Neuronal stem cell (in vitro differentiated cells): ENCODE data around the gene TMPRSS6. TPM values are rescaled to one million over a fixed set of nuclear protein-coding genes. Genes with fewer than 3 reads are reported as not detected.

Source experiments
- DNase-seq: peaks from one replicate; pipeline ENCODE4 v3.0.0-alpha.2; 2013; ENCODE audit warnings: low spot score
- H2AFZ ChIP-seq: one replicate; pipeline ENCODE4 v1.6.1; 2013; ENCODE audit warnings: mild to moderate bottlenecking, low read length, inconsistent platforms
- H2AK5ac ChIP-seq: 2 replicates; pipeline ENCODE4 v1.6.1; 2013; ENCODE audit warnings: low read depth, mild to moderate bottlenecking, inconsistent platforms, low read length, moderate library complexity, mixed read lengths
- H2BK120ac ChIP-seq: 2 replicates; pipeline ENCODE4 v1.6.1; 2013; ENCODE audit warnings: low read depth, mild to moderate bottlenecking, inconsistent platforms, low read length, moderate library complexity, mixed read lengths
- H2BK12ac ChIP-seq: one replicate; pipeline ENCODE4 v1.6.1; 2013; ENCODE audit warnings: low read length, inconsistent platforms
- H2BK15ac ChIP-seq: 2 replicates; pipeline ENCODE4 v1.6.1; 2013; ENCODE audit warnings: mild to moderate bottlenecking, low read length, inconsistent platforms, mixed read lengths
- H2BK5ac ChIP-seq: one replicate; pipeline ENCODE4 v1.6.1; 2013; ENCODE audit warnings: inconsistent platforms, mild to moderate bottlenecking, low read length, moderate library complexity
- H3K14ac ChIP-seq: one replicate; pipeline ENCODE4 v1.6.1; 2013; ENCODE audit warnings: low read length, inconsistent platforms
- H3K18ac ChIP-seq: 2 replicates; pipeline ENCODE4 v1.6.1; 2013; ENCODE audit warnings: low read length, inconsistent platforms
- H3K23ac ChIP-seq: 2 replicates; pipeline ENCODE4 v1.6.1; 2013; ENCODE audit warnings: low read depth, mild to moderate bottlenecking, mixed read lengths, low read length, inconsistent platforms; ENCODE audit not compliant: poor library complexity
- H3K27ac ChIP-seq: replicated peaks from 3 replicates; pipeline ENCODE4 v1.5.1; 2013; ENCODE audit warnings: low read length, inconsistent platforms
- H3K27me3 ChIP-seq, 3 experiments: 2 replicates each; pipeline ENCODE4 v1.6.1; 2013; ENCODE audit warnings: low read length in 3 of 3, mild to moderate bottlenecking in 2 of 3, inconsistent platforms in 1 of 3, low read depth in 1 of 3, mixed read lengths in 1 of 3, moderate library complexity in 1 of 3; ENCODE audit not compliant: control insufficient read depth in 3 of 3, insufficient read depth in 3 of 3
- H3K36me3 ChIP-seq, 2 donors: replicated peaks in 1 of 2; 2 replicates each; pipeline ENCODE4 v1.6.1; 2013; ENCODE audit warnings: low read length in 2 of 2; ENCODE audit not compliant: control insufficient read depth in 2 of 2, insufficient read depth in 2 of 2
- H3K4ac ChIP-seq: 2 replicates; pipeline ENCODE4 v1.6.1; 2013; ENCODE audit warnings: inconsistent platforms, mild to moderate bottlenecking, low read length, moderate library complexity
- H3K4me1 ChIP-seq, 2 donors: 1 replicate in 1 of 2; 2 replicates in 1 of 2; pipeline ENCODE4 v1.6.1; 2013; ENCODE audit warnings: low read length in 2 of 2, low read depth in 1 of 2; ENCODE audit not compliant: control insufficient read depth in 2 of 2, insufficient read depth in 1 of 2
- H3K4me2 ChIP-seq: one replicate; pipeline ENCODE4 v1.6.1; 2013; ENCODE audit warnings: mild to moderate bottlenecking, low read length, inconsistent platforms; ENCODE audit not compliant: insufficient read depth, poor library complexity, severe bottlenecking
- H3K4me3 ChIP-seq, 2 donors: 2 replicates each; pipeline ENCODE4 v1.5.1; 2013; ENCODE audit warnings: low read length in 2 of 2, mild to moderate bottlenecking in 2 of 2, inconsistent platforms in 1 of 2, moderate library complexity in 1 of 2
- H3K79me1 ChIP-seq: one replicate; pipeline ENCODE4 v1.6.1; 2013; ENCODE audit warnings: low read depth, mild to moderate bottlenecking, inconsistent platforms, low read length, moderate library complexity
- H3K9ac ChIP-seq: one replicate; pipeline ENCODE4 v1.6.1; 2013; ENCODE audit warnings: mild to moderate bottlenecking, low read depth, low read length, inconsistent platforms; ENCODE audit not compliant: poor library complexity
- H3K9me3 ChIP-seq, 2 donors: replicated peaks in 1 of 2; 2 replicates each; pipeline versions ENCODE3 to v1.6.1; 2013; ENCODE audit warnings: low read length in 2 of 2, mild to moderate bottlenecking in 2 of 2, inconsistent platforms in 1 of 2, low read depth in 1 of 2, mixed read lengths in 1 of 2, moderate library complexity in 1 of 2; ENCODE audit not compliant: control insufficient read depth in 2 of 2, insufficient read depth in 1 of 2
- H4K8ac ChIP-seq: one replicate; pipeline ENCODE4 v1.6.1; 2013; ENCODE audit warnings: low read depth, mild to moderate bottlenecking, inconsistent platforms, low read length, moderate library complexity
- H4K91ac ChIP-seq: one replicate; pipeline ENCODE4 v1.6.1; 2013; ENCODE audit warnings: low read length, low read depth, mild to moderate bottlenecking, inconsistent platforms; ENCODE audit not compliant: poor library complexity
- whole genome bisulfite sequencing, 2 donors: extraction: QIAGEN DNeasy Blood & Tissue Kit; methylation state at CpG; one replicate each; pipeline ENCODE4 v1.1.7; 2013; ENCODE audit warnings: missing lambda C conversion rate in 2 of 2, mixed read lengths in 1 of 2; ENCODE audit not compliant: insufficient read length in 2 of 2, insufficient replicate concordance in 1 of 2; ENCODE audit errors: extremely low coverage in 2 of 2; 5-methylcytosine and 5-hydroxymethylcytosine counted together
- polyA plus RNA-seq, 2 experiments: library from polyadenylated mRNA; stranded (reverse); fragments of 200-250 nt; gene quantifications; one replicate each; pipeline ENCODE4 v1.2.3, GENCODE V29; 2013

The TMPRSS6 gene
- 0.01 TPM for polyA plus RNA-seq (2013, experiment 1 of 2)
- not detected for polyA plus RNA-seq (2013, experiment 2 of 2)

DNA sequence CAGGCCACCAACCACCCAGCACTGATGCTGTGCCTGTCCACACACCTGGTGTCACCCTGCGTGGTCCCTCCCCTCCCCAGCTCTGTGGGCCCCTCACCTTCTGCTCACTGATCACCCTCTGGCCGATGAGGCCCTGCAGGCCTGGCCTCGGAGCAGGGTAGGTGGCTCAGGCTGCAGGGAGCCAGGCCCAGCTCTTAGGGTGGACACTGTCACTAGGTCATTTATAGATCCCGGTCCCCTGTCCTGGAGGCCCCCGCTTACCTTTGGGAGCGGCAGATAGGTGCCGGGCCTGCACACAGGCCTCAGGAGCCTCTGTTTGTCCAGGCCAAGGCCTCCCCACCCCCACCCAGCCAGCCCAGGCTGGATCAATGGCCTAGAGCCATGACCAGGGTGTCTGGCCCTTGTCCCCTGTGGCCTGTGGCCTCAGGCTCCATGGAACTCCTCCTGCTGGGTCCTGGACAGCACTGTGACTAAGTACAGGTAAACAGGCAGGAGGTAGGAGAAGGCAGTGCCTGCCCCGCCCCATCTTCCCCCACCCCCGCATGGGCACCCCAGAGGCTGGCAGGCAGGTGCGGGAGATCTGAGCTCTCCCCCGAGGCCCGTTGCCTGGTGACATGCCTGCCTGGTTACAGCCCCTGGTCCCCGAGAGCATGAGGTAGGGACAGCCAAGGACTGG lies at the start of gene TMPRSS6:
TMPRSS6 (minus strand) TSS at position 472 of the 676 bp plus-strand sequence. CDS start 6,296 bp downstream, outside the sequence.
- no peaks in the 10 kb centered on the region for H3K79me1 ChIP-seq
- no peaks in the 10 kb centered on the region for H3K9me3 ChIP-seq
- H3K23ac ChIP-seq, result peak within 1 kb of the TSS; percentile 34
- H3K27ac ChIP-seq, result no peak within 1 kb of the TSS
- no peak within 1 kb of the TSS for H3K4me2 ChIP-seq
- no peak within 1 kb of the TSS for H2BK120ac ChIP-seq
- no peak within 1 kb of the TSS for H2BK12ac ChIP-seq
- peaks cover 0 to 46% (median 0%) of the 10 kb centered on the region in 3 experiments for H3K27me3 ChIP-seq
- peak within 1 kb of the TSS; percentile 78 for H3K14ac ChIP-seq
- H2BK5ac ChIP-seq, result no peak within 1 kb of the TSS
- H3K18ac ChIP-seq, result peak within 1 kb of the TSS; percentile 18
- no peak within 1 kb of the TSS for H3K4ac ChIP-seq
- peaks cover 0 to 3% of the 10 kb centered on the region in 2 donors for H3K4me1 ChIP-seq
- no peaks in the 10 kb centered on the region for H3K36me3 ChIP-seq
- no peak within 1 kb of the TSS for H4K8ac ChIP-seq
- no peak within 1 kb of the TSS for H2BK15ac ChIP-seq
- WGBS, 2 donors, result no CpG with 5 or more reads among the region's 13 CpGs
- peak within 1 kb of the TSS; percentile 95 for H2AK5ac ChIP-seq
- no peak for DNase-seq
- no peak within 1 kb of the TSS for H3K9ac ChIP-seq
- H2AFZ ChIP-seq, result no peak within 1 kb of the TSS
- H4K91ac ChIP-seq, result no peak within 1 kb of the TSS
- no peak within 1 kb of the TSS for H3K4me3 ChIP-seq

DNA sequence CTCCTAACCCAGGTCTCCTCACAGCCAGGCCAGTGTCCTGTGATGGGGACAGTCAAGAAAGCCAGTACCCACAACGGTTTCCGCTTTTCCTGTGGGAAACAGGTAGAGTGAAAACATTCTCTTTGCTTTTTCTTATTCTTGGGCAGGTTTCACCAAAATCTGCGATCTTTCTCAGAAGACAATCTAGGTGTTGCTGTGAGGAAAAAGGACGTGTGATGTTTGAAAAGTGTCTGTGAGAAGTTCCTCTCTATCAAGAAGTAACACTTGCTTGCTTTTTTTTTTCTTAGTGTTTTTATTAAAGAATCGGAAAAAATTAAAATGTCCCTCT lies 49.4 kb upstream of the TMPRSS6 start:
- no peak overlapping the region for H2BK12ac ChIP-seq
- H3K36me3 ChIP-seq, result no peaks in the 10 kb centered on the region
- H2BK5ac ChIP-seq, result no peak overlapping the region
- H3K9me3 ChIP-seq, result peaks cover 0 to 6% of the 10 kb centered on the region in 2 donors
- H3K4me1 ChIP-seq, result peaks cover 0 to 2% of the 10 kb centered on the region in 2 donors
- no peak overlapping the region for H2AFZ ChIP-seq
- DNase-seq, result no peak
- no peak overlapping the region for H2BK120ac ChIP-seq
- no peak overlapping the region for H3K4me2 ChIP-seq
- H3K4me3 ChIP-seq, result no peak overlapping the region
- H3K18ac ChIP-seq, result no peak overlapping the region
- H2AK5ac ChIP-seq, result no peak overlapping the region
- H3K23ac ChIP-seq, result no peak overlapping the region
- peaks cover 0 to 23% (median 0%) of the 10 kb centered on the region in 3 experiments for H3K27me3 ChIP-seq
- no peak overlapping the region for H3K27ac ChIP-seq
- no peaks in the 10 kb centered on the region for H3K79me1 ChIP-seq
- H4K91ac ChIP-seq, result no peak overlapping the region
- no peak overlapping the region for H2BK15ac ChIP-seq
- no peak overlapping the region for H3K4ac ChIP-seq
- no peak overlapping the region for H3K14ac ChIP-seq
- no peak overlapping the region for H3K9ac ChIP-seq
- no peak overlapping the region for H4K8ac ChIP-seq
- no CpG with 5 or more reads among the region's 5 CpGs for WGBS, 2 donors

DNA sequence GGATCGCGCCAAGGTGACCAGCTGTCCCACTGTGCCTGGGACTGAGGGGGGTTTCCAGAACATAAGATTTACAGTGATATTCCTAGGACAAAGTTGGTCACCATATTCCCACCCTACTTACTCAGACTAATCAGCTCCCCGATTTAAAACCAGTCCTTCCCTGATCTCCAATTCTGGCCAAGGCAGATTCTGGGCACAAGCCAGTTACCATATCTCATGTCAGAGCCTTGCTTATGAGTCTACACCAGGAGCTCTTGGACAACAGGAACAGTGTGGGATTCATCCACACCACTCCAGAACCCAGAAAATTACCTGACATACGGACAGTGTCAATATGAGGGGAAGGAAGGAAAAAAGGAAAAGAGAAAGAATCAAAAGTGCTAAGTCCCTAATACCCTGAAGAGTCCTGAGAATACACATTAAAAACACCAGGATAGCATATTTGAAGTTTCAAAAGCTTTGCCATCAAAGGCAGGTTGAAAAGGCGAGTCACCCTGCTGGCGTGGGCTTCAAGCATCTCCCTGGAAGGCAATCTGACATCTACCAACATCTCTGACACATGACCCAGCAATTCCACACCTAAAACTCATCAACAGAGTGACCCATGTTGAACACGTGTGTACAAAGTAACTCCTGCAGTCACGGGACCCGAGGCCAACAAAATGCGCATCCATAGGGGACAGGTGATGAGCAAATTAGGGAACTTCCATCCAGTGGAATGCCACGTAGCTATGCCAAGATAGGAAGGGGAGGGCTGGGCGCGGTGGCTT lies 48.2 kb upstream of the TMPRSS6 start:
- Histone ChIP-seq H3K18ac (no peak overlapping the region), H3K4me2 (no peak overlapping the region), H4K91ac (no peak overlapping the region), H4K8ac (no peak overlapping the region), H3K4me1 (peaks cover 0 to 2% of the 10 kb centered on the region in 2 donors), H3K9ac (no peak overlapping the region), H2BK5ac (no peak overlapping the region), H2BK12ac (no peak overlapping the region), H3K27me3 (peaks cover 0 to 23% (median 0%) of the 10 kb centered on the region in 3 experiments), H2AK5ac (no peak overlapping the region), H3K79me1 (no peaks in the 10 kb centered on the region), H2BK120ac (no peak overlapping the region), H3K9me3 (peaks cover 0 to 6% of the 10 kb centered on the region in 2 donors), H3K36me3 (no peaks in the 10 kb centered on the region), H3K27ac (no peak overlapping the region), H2AFZ (no peak overlapping the region), H3K23ac (no peak overlapping the region), H3K14ac (no peak overlapping the region), H2BK15ac (no peak overlapping the region), H3K4me3 (no peak overlapping the region), H3K4ac (no peak overlapping the region)
- DNase-seq, result no peak
- no CpG with 5 or more reads among the region's 13 CpGs for WGBS, 2 donors
